ENCODE data around the gene OXT. TPM values are rescaled to one million over a fixed set of nuclear protein-coding genes. Genes with fewer than 3 reads are reported as not detected.
A peak's percentile ranks its signal among the peaks of the same experiment; 100 is the strongest.

The OXT gene
- total and polyA plus RNA-seq, 2 of the 13 experiments (the other 11 are each of a cell fraction or from before 2014, with no cell fraction given), result not detected

DNA sequence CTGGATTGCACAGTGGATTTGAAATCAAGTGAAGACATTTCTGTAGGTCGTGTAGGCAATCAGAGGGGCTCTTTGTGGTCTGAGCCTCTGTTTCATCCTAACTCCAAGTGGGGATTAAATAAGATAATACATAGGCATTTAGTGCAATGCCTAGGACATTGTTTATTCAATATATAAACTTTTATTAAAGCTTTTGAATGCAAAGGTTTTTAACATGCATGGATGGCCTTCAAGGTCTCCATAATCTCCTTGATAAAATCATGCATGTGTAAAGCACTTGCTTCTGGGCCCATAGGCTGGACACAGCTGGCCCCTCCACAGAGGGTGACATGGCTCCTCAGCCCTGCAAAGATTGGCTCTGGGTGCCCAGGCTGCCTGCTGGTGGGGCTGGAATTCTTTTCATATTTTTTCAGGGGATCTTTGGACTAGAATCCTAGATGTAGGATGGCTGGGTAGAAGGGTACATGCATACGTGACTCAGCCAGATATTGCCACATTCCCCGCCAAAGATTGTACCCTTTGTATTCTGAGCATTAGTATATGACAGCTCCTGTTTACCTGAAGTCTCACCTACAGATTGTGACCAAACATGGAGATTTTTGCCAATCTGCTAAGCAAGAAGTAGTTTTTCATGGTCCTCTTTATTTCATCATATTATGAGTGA lies 32.1 kb downstream of the OXT start (continued):
- TF ChIP-seq ZNF382 (CRISPR knock-in tag; IDR thresholded peaks at IDR 0.05; ENCODE audit: borderline replicate concordance), result no peak
- peak; percentile 71 for TF ChIP-seq SOX13 (IDR thresholded peaks at IDR 0.05)
- TF ChIP-seq SOX13 (CRISPR knock-in tag; conservative IDR thresholded peaks at IDR 0.05 in 1 of 2, IDR thresholded peaks at IDR 0.05 in 1 of 2), result peak in 1 of 2 experiments; percentile 90; a peak in 2 of 4 replicates
- peak; percentile 99 for TF ChIP-seq TEAD3 (CRISPR knock-in tag; optimal IDR thresholded peaks at IDR 0.05; ENCODE audit: borderline replicate concordance)
- peak; percentile 77; the same call in 1 of the 2 replicates for TF ChIP-seq ELF3 (CRISPR knock-in tag; IDR thresholded peaks at IDR 0.05)
- 0 out of 2 replicates have a peak, but pooled peaks have one; percentile 10 for TF ChIP-seq DNMT1 (CRISPR knock-in tag; IDR thresholded peaks at IDR 0.05)
- peak; percentile 39 for TF ChIP-seq RAD21 (CRISPR knock-in tag; IDR thresholded peaks at IDR 0.05)
- TF ChIP-seq MTA1 (CRISPR knock-in tag; IDR thresholded peaks at IDR 0.05; ENCODE audit: borderline replicate concordance), result peak; percentile 31; the same call in 1 of the 2 replicates
- TF ChIP-seq KAT2B (IDR thresholded peaks at IDR 0.05; ENCODE audit: borderline replicate concordance, low read depth, low read length), result no peak
- TF ChIP-seq HOXA5 (CRISPR knock-in tag; IDR thresholded peaks at IDR 0.05), result peak; percentile 75; the same call in 1 of the 2 replicates
- 0 out of 2 replicates have a peak, but pooled peaks have one; percentile 67 for TF ChIP-seq HNRNPL (IDR thresholded peaks at IDR 0.05; ENCODE audit: low read depth, low read length)
- no peak for TF ChIP-seq ZNF263 (CRISPR knock-in tag; IDR thresholded peaks at IDR 0.05)
- no peak for TF ChIP-seq ZIK1 (CRISPR knock-in tag; IDR thresholded peaks at IDR 0.05; ENCODE audit: borderline replicate concordance, low read depth)
- TF ChIP-seq, protein P1, sequence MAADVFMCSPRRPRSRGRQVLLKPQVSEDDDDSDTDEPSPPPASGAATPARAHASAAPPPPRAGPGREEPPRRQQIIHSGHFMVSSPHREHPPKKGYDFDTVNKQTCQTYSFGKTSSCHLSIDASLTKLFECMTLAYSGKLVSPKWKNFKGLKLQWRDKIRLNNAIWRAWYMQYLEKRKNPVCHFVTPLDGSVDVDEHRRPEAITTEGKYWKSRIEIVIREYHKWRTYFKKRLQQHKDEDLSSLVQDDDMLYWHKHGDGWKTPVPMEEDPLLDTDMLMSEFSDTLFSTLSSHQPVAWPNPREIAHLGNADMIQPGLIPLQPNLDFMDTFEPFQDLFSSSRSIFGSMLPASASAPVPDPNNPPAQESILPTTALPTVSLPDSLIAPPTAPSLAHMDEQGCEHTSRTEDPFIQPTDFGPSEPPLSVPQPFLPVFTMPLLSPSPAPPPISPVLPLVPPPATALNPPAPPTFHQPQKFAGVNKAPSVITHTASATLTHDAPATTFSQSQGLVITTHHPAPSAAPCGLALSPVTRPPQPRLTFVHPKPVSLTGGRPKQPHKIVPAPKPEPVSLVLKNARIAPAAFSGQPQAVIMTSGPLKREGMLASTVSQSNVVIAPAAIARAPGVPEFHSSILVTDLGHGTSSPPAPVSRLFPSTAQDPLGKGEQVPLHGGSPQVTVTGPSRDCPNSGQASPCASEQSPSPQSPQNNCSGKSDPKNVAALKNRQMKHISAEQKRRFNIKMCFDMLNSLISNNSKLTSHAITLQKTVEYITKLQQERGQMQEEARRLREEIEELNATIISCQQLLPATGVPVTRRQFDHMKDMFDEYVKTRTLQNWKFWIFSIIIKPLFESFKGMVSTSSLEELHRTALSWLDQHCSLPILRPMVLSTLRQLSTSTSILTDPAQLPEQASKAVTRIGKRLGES (CRISPR knock-in tag; IDR thresholded peaks at IDR 0.05; ENCODE audit: borderline replicate concordance), result no peak
- no peak for TF ChIP-seq NBN (conservative IDR thresholded peaks at IDR 0.05)
- TF ChIP-seq, protein P2, sequence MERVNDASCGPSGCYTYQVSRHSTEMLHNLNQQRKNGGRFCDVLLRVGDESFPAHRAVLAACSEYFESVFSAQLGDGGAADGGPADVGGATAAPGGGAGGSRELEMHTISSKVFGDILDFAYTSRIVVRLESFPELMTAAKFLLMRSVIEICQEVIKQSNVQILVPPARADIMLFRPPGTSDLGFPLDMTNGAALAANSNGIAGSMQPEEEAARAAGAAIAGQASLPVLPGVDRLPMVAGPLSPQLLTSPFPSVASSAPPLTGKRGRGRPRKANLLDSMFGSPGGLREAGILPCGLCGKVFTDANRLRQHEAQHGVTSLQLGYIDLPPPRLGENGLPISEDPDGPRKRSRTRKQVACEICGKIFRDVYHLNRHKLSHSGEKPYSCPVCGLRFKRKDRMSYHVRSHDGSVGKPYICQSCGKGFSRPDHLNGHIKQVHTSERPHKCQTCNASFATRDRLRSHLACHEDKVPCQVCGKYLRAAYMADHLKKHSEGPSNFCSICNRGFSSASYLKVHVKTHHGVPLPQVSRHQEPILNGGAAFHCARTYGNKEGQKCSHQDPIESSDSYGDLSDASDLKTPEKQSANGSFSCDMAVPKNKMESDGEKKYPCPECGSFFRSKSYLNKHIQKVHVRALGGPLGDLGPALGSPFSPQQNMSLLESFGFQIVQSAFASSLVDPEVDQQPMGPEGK (CRISPR knock-in tag; IDR thresholded peaks at IDR 0.05), result peak; percentile 78
- TF ChIP-seq, protein P3, sequence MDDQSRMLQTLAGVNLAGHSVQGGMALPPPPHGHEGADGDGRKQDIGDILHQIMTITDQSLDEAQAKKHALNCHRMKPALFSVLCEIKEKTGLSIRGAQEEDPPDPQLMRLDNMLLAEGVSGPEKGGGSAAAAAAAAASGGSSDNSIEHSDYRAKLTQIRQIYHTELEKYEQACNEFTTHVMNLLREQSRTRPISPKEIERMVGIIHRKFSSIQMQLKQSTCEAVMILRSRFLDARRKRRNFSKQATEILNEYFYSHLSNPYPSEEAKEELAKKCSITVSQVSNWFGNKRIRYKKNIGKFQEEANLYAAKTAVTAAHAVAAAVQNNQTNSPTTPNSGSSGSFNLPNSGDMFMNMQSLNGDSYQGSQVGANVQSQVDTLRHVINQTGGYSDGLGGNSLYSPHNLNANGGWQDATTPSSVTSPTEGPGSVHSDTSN (CRISPR knock-in tag; IDR thresholded peaks at IDR 0.05; ENCODE audit: borderline replicate concordance), result no peak
- TF ChIP-seq NFYC (CRISPR knock-in tag; IDR thresholded peaks at IDR 0.05), result no peak; the same call in 1 of the 2 replicates
- TF ChIP-seq ZBTB3 (CRISPR knock-in tag; IDR thresholded peaks at IDR 0.05; ENCODE audit: borderline replicate concordance, low read depth), result 0 out of 2 replicates have a peak, but pooled peaks have one; percentile 31
- TF ChIP-seq ZSCAN9 (CRISPR knock-in tag; IDR thresholded peaks at IDR 0.05; ENCODE audit: borderline replicate concordance), result peak; percentile 94
- TF ChIP-seq ZNF331 (CRISPR knock-in tag; IDR thresholded peaks at IDR 0.05), result peak; percentile 74; the same call in 1 of the 2 replicates
- TF ChIP-seq, protein P4, sequence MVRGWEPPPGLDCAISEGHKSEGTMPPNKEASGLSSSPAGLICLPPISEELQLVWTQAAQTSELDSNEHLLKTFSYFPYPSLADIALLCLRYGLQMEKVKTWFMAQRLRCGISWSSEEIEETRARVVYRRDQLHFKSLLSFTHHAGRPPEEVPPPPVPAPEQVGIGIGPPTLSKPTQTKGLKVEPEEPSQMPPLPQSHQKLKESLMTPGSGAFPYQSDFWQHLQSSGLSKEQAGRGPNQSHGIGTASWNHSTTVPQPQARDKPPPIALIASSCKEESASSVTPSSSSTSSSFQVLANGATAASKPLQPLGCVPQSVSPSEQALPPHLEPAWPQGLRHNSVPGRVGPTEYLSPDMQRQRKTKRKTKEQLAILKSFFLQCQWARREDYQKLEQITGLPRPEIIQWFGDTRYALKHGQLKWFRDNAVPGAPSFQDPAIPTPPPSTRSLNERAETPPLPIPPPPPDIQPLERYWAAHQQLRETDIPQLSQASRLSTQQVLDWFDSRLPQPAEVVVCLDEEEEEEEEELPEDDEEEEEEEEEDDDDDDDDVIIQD (CRISPR knock-in tag; IDR thresholded peaks at IDR 0.05; ENCODE audit: low read depth), result peak; percentile 89
